PC-9 (cell line): ENCODE data around the gene CREG1.

Source experiments
- CTCF ChIP-seq: fragments of 200-600 bp; sonication (generic); conservative IDR thresholded peaks from 2 replicates; pipeline ENCODE4 v1.6.1; 2017; ENCODE audit warnings: mixed run types, antibody characterized with exemption, mild to moderate bottlenecking, moderate library complexity
- EZH2 ChIP-seq: fragments of 200-600 bp; sonication (generic); IDR thresholded peaks from 2 replicates; pipeline ENCODE4 v1.8.0; 2017; ENCODE audit warnings: antibody characterized with exemption, low read depth

- TF ChIP-seq CTCF = no peak
- TF ChIP-seq EZH2 = no peak
These were observed 31.0 kb upstream of the CREG1 start for GRCh38 chr1:167584581-167584980.
